ENCODE data around the gene PPFIA1.
A peak's percentile ranks its signal among the peaks of the same experiment; 100 is the strongest.

PPFIA1 gene

DNA sequence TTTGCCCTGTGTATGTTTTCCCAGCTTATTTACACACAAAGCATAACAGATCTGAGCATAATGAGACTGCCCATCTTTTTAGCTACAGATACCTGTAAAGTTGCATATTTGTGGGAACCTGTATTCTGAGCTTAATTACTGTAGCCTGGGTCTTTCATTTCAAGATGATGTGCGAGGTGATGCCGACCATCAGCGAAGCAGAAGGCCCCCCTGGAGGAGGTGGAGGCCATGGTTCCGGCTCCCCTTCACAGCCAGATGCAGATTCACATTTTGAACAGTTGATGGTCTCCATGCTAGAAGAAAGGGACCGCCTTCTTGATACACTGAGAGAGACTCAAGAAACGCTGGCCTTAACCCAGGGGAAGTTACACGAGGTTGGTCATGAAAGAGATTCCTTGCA is 1.5 kb downstream of the PPFIA1 start:
- TF ChIP-seq, protein P1, sequence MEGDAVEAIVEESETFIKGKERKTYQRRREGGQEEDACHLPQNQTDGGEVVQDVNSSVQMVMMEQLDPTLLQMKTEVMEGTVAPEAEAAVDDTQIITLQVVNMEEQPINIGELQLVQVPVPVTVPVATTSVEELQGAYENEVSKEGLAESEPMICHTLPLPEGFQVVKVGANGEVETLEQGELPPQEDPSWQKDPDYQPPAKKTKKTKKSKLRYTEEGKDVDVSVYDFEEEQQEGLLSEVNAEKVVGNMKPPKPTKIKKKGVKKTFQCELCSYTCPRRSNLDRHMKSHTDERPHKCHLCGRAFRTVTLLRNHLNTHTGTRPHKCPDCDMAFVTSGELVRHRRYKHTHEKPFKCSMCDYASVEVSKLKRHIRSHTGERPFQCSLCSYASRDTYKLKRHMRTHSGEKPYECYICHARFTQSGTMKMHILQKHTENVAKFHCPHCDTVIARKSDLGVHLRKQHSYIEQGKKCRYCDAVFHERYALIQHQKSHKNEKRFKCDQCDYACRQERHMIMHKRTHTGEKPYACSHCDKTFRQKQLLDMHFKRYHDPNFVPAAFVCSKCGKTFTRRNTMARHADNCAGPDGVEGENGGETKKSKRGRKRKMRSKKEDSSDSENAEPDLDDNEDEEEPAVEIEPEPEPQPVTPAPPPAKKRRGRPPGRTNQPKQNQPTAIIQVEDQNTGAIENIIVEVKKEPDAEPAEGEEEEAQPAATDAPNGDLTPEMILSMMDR (IDR thresholded peaks at IDR 0.05) = no peak
- Histone ChIP-seq H3K4me3 (ENCODE audit: low read depth in 1 of 2, low read length in 1 of 2) (peak overlapping the region; percentile 97 to 99), H3K27me3 (peaks cover 20% of the 10 kb centered on the region), H3K36me3 (peaks cover 40% of the 10 kb centered on the region), H3K4me1 (ENCODE audit: control insufficient read depth in 1 of 2, insufficient read depth in 1 of 2, low read depth in 1 of 2, low read length in 1 of 2) (peaks cover 40 to 41% of the 10 kb centered on the region in 2 experiments), H3K9me3 (no peaks in the 10 kb centered on the region), H3K27ac (peak overlapping the region; percentile 96)

GRCh38 chr11:70278994-70279393 is 8.5 kb downstream of the PPFIA1 start:
- Histone ChIP-seq H3K4me1 (ENCODE audit: control insufficient read depth in 1 of 2, insufficient read depth in 1 of 2, low read depth in 1 of 2, low read length in 1 of 2) (peaks cover under 1 to 3% of the 10 kb centered on the region in 2 experiments), H3K27ac (no peak overlapping the region), H3K9me3 (no peaks in the 10 kb centered on the region), H3K4me3 (ENCODE audit: low read depth in 1 of 2, low read length in 1 of 2) (no peak overlapping the region), H3K27me3 (no peaks in the 10 kb centered on the region), H3K36me3 (peaks cover 69% of the 10 kb centered on the region)
- TF ChIP-seq, protein P1 (IDR thresholded peaks at IDR 0.05) = no peak

DNA sequence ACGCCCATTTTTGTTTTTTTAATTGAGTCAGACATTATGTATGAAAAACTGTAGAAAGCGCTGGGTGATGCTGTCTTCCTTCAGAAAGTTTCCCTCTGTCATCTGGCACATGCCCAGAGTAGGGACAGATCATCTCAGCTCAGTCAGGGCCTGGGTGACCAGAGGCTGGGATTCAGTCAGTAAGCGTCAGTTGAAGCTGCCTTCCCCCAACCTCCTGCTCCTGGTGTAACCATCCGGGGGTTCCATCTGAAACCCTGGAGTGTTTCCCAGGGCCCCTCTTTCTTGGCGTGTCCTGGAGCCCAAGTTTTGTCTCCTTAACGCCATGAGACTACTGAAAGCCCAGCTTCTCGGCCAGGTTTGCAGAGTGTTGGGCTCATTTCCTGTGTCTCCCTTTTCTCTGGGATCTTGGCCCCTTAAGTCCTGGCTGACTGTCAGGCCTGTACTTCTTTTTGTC is 10.7 kb downstream of the PPFIA1 start:
- Histone ChIP-seq H3K4me1 (ENCODE audit: control insufficient read depth in 1 of 2, insufficient read depth in 1 of 2, low read depth in 1 of 2, low read length in 1 of 2) (no peaks in the 10 kb centered on the region), H3K4me3 (ENCODE audit: low read depth in 1 of 2, low read length in 1 of 2) (no peak overlapping the region), H3K27me3 (no peaks in the 10 kb centered on the region), H3K9me3 (no peaks in the 10 kb centered on the region), H3K27ac (no peak overlapping the region), H3K36me3 (peaks cover 73% of the 10 kb centered on the region)
- TF ChIP-seq, protein P1 (IDR thresholded peaks at IDR 0.05) = no peak

DNA sequence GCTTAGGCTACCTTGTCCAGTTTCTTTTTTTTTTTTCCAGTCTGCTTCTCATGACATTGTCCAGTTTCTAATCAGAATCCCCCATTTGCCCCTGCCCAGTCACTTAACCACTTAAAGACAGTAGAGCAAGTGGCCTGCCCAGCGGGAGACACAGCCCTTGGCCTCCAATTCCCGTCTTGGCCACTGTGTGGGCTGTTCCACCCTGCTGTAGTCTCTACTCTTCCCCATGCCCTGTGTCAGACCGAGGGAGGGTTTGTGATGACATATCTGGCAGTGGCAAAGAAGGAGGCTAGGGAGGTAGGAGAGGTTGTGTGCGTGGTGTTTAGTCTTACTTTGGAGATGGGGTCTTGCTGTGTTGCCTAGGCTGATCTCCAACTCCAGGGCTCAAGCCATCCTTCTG is 11.5 kb downstream of the PPFIA1 start:
- Histone ChIP-seq H3K4me3 (ENCODE audit: low read depth in 1 of 2, low read length in 1 of 2) (no peak overlapping the region), H3K27ac (no peak overlapping the region), H3K27me3 (no peaks in the 10 kb centered on the region), H3K4me1 (ENCODE audit: control insufficient read depth in 1 of 2, insufficient read depth in 1 of 2, low read depth in 1 of 2, low read length in 1 of 2) (no peaks in the 10 kb centered on the region), H3K36me3 (peaks cover 80% of the 10 kb centered on the region), H3K9me3 (no peaks in the 10 kb centered on the region)
- TF ChIP-seq, protein P1 (IDR thresholded peaks at IDR 0.05) = no peak

- Histone ChIP-seq H3K9me3 (no peaks in the 10 kb centered on the region), H3K4me3 (ENCODE audit: low read depth in 1 of 2, low read length in 1 of 2) (no peak overlapping the region), H3K36me3 (peaks cover 83% of the 10 kb centered on the region), H3K4me1 (ENCODE audit: control insufficient read depth in 1 of 2, insufficient read depth in 1 of 2, low read depth in 1 of 2, low read length in 1 of 2) (no peaks in the 10 kb centered on the region), H3K27me3 (no peaks in the 10 kb centered on the region), H3K27ac (no peak overlapping the region)
- TF ChIP-seq, protein P1 (IDR thresholded peaks at IDR 0.05) = no peak
Observed at GRCh38 chr11:70288721-70289120, 18.2 kb downstream of the PPFIA1 start.

DNA sequence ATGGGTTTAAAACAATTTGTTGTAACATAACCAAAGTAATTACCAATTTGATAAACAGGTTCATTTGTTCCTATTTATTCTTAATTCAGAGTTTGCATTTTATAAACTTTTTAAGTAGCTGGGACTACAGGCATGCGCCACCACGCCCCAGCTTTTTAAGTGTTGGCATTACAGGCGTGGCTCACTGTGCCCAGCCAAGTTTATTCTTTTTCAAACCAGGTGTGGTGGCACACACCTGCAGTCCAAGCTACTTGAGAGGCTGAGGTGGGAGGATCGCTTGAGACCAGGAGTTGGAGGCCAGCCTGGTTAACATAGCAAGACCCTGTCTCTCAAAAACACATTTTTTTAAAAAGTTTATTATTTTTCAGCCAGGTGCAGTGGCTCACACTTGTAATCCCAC is 19.1 kb downstream of the PPFIA1 start:
- Histone ChIP-seq H3K9me3 (no peaks in the 10 kb centered on the region), H3K36me3 (peaks cover 81% of the 10 kb centered on the region), H3K4me1 (ENCODE audit: control insufficient read depth in 1 of 2, insufficient read depth in 1 of 2, low read depth in 1 of 2, low read length in 1 of 2) (no peaks in the 10 kb centered on the region), H3K27ac (no peak overlapping the region), H3K4me3 (ENCODE audit: low read depth in 1 of 2, low read length in 1 of 2) (no peak overlapping the region), H3K27me3 (no peaks in the 10 kb centered on the region)
- TF ChIP-seq, protein P1 (IDR thresholded peaks at IDR 0.05) = no peak
